ENCODE measurements around the gene DOCK4.

DOCK4 gene

GRCh38 chr7:112190120-112190519 lies 16.1 kb downstream of the DOCK4 start:
- DNase-seq: no peak

- no peak for DNase-seq
These were observed 16.5 kb downstream of the DOCK4 start for GRCh38 chr7:112189691-112190090.

GRCh38 chr7:112188257-112188656 lies 17.9 kb downstream of the DOCK4 start:
- DNase-seq: no peak

- DNase-seq: no peak
These were observed 19.9 kb downstream of the DOCK4 start for GRCh38 chr7:112186300-112186699.

GRCh38 chr7:112185005-112185834 lies 21.0 kb downstream of the DOCK4 start:
- no peak for DNase-seq

GRCh38 chr7:112184455-112184854 lies 21.7 kb downstream of the DOCK4 start:
- DNase-seq: no peak

GRCh38 chr7:112183266-112183665 lies 22.9 kb downstream of the DOCK4 start:
- no peak for DNase-seq

- DNase-seq: no peak
These were observed 23.4 kb downstream of the DOCK4 start for GRCh38 chr7:112182749-112183148.

GRCh38 chr7:112180223-112180622 lies 26.0 kb downstream of the DOCK4 start:
- DNase-seq: no peak

GRCh38 chr7:112176693-112177415 lies 29.3 kb downstream of the DOCK4 start:
- no peak for DNase-seq

- no peak for DNase-seq
These were observed 30.0 kb downstream of the DOCK4 start for GRCh38 chr7:112176241-112176640.

GRCh38 chr7:112174192-112174591 lies 32.0 kb downstream of the DOCK4 start:
- no peak for DNase-seq

- no peak for DNase-seq
These were observed 32.7 kb downstream of the DOCK4 start for GRCh38 chr7:112173568-112173905.

GRCh38 chr7:112172870-112173567 lies 33.2 kb downstream of the DOCK4 start:
- no peak for DNase-seq

GRCh38 chr7:112171673-112172072 lies 34.5 kb downstream of the DOCK4 start:
- no peak for DNase-seq

- no peak for DNase-seq
These were observed 37.3 kb downstream of the DOCK4 start for GRCh38 chr7:112168915-112169314.

- no peak for DNase-seq
These were observed 39.1 kb downstream of the DOCK4 start for GRCh38 chr7:112167147-112167546.

- no peak for DNase-seq
These were observed 43.3 kb downstream of the DOCK4 start for GRCh38 chr7:112162784-112163506.

- DNase-seq: no peak
These were observed 43.9 kb downstream of the DOCK4 start for GRCh38 chr7:112162142-112162766.

- no peak for DNase-seq
These were observed 44.7 kb downstream of the DOCK4 start for GRCh38 chr7:112161253-112162141.

- no peak for DNase-seq
These were observed 45.4 kb downstream of the DOCK4 start for GRCh38 chr7:112160771-112161150.
